Measurements from ENCODE around the gene METTL22. TPM values are rescaled to one million over a fixed set of nuclear protein-coding genes. Genes with fewer than 3 reads are reported as not detected.

Gene METTL22
- total RNA-seq, 1 donor from 2014 or later: 42.3 TPM

DNA sequence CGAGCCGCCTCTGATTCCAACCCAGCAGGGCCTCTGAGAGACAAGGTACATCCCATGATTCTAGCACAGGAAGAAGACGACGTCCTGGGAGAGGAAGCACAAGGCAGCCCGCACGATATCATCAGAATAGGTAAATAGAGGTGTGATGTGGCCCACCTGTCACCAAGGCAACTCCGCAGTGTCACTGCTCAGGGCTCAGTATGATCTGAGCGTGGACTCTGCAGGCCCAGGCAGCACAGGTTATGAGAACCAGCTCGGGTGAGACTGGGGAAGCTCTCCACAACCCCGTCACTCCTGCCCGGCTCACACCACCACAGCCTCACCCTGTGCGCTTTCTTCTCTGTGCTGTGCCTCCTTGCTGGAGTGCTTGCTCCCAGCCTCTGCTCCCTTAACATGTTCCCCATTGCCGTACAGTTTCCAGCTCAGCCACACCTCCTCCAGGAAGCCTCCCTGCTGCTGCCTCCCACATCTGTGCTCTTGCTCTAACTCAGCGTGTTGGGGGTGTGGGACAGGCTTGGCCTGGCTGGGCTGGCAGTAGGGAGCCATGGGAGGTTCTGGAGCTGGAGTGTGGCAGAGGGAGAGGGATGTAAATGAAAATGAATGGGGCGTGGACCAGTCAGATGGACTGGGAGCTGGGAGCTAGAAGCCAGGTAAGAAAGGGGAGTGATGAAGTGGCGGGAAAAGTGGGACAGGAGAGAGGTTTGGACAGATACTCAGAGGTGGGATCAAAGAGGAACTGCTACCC, 7.7 kb downstream of the METTL22 start:
- Mint-ChIP-seq H3K4me1 (ENCODE audit: unreplicated experiment) (no peaks in the 10 kb centered on the region), H3K9me3 (no peaks in the 10 kb centered on the region), H3K27me3 (no peaks in the 10 kb centered on the region), H3K4me3 (no peak overlapping the region), H3K27ac (no peak overlapping the region), H3K36me3 (peaks cover 26% of the 10 kb centered on the region)
- DNase-seq (ENCODE audit: extremely low spot score, unreplicated experiment): no peak
- TF ChIP-seq, protein P1, sequence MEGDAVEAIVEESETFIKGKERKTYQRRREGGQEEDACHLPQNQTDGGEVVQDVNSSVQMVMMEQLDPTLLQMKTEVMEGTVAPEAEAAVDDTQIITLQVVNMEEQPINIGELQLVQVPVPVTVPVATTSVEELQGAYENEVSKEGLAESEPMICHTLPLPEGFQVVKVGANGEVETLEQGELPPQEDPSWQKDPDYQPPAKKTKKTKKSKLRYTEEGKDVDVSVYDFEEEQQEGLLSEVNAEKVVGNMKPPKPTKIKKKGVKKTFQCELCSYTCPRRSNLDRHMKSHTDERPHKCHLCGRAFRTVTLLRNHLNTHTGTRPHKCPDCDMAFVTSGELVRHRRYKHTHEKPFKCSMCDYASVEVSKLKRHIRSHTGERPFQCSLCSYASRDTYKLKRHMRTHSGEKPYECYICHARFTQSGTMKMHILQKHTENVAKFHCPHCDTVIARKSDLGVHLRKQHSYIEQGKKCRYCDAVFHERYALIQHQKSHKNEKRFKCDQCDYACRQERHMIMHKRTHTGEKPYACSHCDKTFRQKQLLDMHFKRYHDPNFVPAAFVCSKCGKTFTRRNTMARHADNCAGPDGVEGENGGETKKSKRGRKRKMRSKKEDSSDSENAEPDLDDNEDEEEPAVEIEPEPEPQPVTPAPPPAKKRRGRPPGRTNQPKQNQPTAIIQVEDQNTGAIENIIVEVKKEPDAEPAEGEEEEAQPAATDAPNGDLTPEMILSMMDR (conservative IDR thresholded peaks at IDR 0.05): no peak

DNA sequence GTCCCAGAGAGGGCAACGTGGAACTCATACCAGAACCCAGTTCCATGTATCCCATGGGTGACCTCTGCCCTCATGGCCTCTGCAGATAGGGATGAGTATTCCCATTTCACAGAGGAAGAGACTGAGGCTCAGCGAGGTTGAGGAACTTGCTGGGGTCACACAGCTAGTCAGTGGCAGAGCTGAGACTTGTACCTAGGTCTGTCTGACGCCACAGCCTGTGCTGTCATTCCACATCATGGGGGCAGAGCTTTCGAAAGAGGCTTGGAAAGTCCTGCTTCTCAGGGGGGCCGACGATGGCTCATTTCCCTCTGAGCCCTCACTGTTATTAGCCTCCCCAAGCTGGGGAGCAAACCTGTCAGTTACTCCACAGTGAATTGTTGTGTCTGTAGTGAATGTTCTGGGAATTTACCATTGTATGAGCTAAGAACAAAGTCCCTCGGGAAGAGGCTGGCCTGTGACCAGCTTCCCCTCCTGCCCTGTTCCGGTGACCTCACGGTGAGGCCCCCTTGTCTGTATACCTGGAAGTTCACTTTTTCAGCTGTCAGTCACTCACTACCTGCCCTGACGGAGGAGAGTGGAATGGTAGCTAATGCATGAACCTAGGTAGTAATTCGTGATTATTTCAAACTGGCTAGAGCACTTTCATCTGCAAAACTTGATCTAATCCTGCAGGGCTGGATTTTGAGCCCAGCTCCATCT, 8.9 kb downstream of the METTL22 start:
- Mint-ChIP-seq H3K9me3 (no peaks in the 10 kb centered on the region), H3K4me1 (ENCODE audit: unreplicated experiment) (no peaks in the 10 kb centered on the region), H3K27ac (peak overlapping the region; percentile 70), H3K36me3 (peaks cover 21% of the 10 kb centered on the region), H3K27me3 (no peaks in the 10 kb centered on the region), H3K4me3 (no peak overlapping the region)
- no peak for DNase-seq (ENCODE audit: extremely low spot score, unreplicated experiment)
- TF ChIP-seq, protein P1 (conservative IDR thresholded peaks at IDR 0.05): no peak

DNA sequence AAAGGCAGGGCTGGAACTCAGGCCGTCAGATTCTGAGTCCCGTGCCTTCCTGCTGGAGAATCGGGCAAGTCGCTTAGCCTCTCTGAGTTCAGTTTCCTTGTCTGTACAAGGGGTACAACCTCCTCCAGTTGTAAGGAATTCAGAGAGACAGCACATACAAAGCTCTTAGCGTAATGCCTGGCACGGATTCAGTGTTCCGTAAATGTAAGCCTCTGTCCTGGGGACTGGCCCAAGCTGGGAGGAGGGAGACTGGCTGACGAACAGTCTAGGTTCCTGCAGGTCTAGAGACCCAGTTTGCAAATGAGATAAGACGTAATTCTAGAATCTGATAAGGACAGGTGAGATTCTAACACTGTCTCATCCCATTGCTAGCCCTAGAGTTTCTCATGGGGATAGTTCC, 9.9 kb downstream of the METTL22 start:
- DNase-seq (ENCODE audit: extremely low spot score, unreplicated experiment): no peak
- H3K27me3 Mint-ChIP-seq: no peaks in the 10 kb centered on the region
- H3K27ac Mint-ChIP-seq: no peak overlapping the region
- no peaks in the 10 kb centered on the region for H3K9me3 Mint-ChIP-seq
- no peak overlapping the region for H3K4me3 Mint-ChIP-seq
- no peaks in the 10 kb centered on the region for H3K4me1 Mint-ChIP-seq (ENCODE audit: unreplicated experiment)
- TF ChIP-seq, protein P1 (conservative IDR thresholded peaks at IDR 0.05): no peak
- H3K36me3 Mint-ChIP-seq: peaks cover 22% of the 10 kb centered on the region

- Mint-ChIP-seq H3K36me3 (peaks cover 24% of the 10 kb centered on the region), H3K9me3 (no peaks in the 10 kb centered on the region), H3K27ac (no peak overlapping the region)
Observed at GRCh38 chr16:8631818-8632465, 10.4 kb downstream of the METTL22 start.

DNA sequence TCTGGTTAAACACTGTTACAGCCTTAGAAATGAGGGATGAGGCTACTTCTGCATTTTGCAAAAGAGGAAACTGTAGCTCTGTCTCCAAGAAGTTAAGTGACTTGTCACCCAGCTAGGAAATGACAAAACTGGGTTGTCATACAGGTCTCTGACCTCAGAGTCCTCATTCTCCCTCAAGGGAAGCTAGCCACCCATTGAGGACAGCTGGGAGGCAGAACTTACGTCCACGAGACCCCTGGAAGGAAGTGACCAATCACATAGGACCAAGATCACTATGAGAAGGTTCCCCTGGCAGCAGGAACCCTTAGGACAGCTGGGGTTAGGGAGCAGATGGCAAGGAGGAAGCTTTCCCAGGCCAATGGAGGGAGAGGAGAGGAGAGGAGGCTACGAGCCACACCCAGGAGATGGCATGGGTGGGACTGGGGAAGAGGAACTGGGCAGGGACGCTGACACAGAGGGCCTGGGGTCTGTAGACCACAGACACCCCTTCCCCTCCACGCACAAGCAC, 11.2 kb downstream of the METTL22 start:
- Mint-ChIP-seq H3K4me1 (ENCODE audit: unreplicated experiment) (no peaks in the 10 kb centered on the region), H3K36me3 (peaks cover 18% of the 10 kb centered on the region), H3K9me3 (no peaks in the 10 kb centered on the region), H3K27ac (no peak overlapping the region), H3K27me3 (no peaks in the 10 kb centered on the region), H3K4me3 (no peak overlapping the region)
- TF ChIP-seq, protein P1 (conservative IDR thresholded peaks at IDR 0.05): no peak
- no peak for DNase-seq (ENCODE audit: extremely low spot score, unreplicated experiment)

More at GRCh38 chr16:8631818-8632465, 10.4 kb downstream of the METTL22 start:
- H3K27me3 Mint-ChIP-seq: no peaks in the 10 kb centered on the region
- TF ChIP-seq, protein P1 (conservative IDR thresholded peaks at IDR 0.05): no peak
- H3K4me1 Mint-ChIP-seq (ENCODE audit: unreplicated experiment): no peaks in the 10 kb centered on the region
- no peak overlapping the region for H3K4me3 Mint-ChIP-seq
- DNase-seq (ENCODE audit: extremely low spot score, unreplicated experiment): no peak
